HG03575 (cell line): ENCODE data around the gene HOMER1.

ENCODE experiments used
- ATAC-seq: cut with Tn5 transposase; IDR thresholded peaks from one replicate; pipeline ENCODE4 v1.9.1; 2021; ENCODE audit not compliant: unreplicated experiment, insufficient number of reproducible peaks, low FRiP score; ENCODE audit errors: extremely low read depth

HOMER1 gene

DNA sequence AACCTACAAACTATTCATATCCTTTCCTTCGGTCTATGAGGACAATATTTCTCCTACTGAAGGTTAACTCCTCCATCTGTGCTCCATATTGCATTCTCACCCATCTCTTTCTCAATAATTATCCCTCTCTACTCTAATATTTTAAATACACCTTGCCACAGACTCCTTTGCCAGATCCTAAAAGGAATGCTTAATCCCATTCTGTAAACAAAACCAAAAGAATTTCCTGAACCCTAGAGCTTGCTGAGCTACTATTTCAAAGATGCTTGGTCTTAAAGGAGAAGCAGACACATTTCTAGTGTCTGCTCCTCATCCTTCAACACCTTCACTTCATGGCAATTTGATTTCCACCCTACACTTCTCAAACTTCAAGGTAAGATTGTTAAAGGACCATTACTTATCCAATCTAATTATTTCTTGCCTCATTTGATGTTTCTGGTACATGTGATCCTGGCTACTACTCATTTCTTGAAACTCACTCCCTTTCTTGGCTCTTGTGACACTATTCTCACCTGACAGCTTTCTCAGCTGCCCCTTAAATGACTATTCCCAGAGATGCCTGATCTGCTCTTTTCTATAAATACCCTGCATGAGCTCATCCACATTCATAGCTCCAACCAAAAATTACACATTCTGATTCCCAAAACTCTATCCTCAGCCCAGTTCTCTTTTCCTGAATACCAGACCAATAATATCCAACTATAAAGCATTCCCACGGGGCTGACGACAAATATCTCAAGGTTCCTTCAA is 20.2 kb downstream of the HOMER1 start:
- no peak for ATAC-seq

DNA sequence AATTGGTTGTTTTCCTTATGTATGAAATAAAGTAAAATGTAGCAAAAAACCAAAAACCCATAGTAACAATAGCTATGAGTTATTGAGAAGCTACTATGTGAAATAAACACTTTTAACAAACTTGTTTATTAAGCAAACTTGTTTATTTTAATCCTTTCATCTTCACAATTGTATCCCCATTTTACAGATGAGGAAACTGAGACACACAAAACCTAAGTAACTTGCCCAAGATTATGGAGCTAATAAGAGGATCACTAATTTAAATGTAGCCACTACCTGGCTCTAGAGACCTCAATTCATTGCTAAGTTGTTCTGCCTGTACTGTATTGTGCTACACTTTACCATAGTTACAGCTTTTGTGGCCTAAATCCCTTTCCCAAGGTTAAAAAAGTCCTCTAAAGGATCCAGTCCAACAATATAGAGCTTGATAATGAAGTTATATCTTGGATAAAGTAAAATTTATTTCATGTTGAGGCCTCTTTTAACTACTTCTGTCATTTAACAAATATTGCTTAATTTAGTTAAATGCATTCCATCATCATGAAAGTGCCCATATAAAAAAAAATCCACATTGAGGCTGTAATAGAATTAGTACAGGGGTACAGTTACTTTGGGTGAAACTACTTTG is 22.1 kb downstream of the HOMER1 start:
- ATAC-seq: no peak

DNA sequence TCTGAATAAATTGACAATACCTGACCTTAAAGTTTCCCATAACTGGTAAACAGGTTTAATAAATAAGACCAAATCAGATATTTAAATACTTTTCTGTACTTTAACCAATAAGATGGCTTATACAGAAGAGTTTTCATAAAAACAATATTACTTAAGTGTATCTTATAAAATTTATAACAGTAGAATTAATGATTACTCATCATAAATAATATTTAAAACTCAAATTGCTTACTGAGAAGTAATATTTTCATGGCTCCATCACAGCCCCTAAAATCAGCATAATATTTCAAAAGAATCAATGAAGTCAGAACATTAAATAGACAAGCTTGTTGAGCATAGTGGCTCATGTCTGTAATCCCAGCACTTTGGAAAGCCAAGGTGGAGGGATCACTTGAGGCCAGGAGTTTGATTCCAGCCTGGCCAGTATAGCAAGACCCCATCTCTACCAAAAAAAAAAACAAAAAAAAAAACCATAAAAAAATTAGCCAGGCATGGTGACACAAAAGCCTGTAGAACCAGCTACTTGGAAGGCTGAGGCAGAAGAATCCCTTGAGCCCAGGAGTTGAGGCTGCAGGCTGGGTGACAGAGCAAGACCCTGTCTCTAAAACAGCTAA is 23.5 kb downstream of the HOMER1 start:
- no peak for ATAC-seq

DNA sequence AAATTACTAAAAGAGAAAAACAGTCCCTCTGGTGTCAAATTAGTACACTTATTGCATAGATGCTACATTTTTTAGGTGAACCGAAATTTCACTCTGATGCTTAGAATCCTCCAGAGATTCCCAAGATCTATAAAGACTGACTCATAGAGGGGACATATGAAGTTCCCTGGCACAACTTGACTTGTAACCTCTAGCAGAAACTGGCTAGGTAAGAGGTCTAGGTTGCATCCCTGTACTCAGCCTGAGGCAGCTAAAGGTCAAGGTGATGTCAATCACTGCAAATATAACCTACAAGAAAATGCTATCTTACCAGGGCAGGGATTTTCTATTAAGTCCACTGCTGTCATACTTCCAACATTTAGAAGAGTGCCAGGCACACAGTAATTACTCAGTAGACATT is 24.2 kb downstream of the HOMER1 start:
- ATAC-seq: no peak

DNA sequence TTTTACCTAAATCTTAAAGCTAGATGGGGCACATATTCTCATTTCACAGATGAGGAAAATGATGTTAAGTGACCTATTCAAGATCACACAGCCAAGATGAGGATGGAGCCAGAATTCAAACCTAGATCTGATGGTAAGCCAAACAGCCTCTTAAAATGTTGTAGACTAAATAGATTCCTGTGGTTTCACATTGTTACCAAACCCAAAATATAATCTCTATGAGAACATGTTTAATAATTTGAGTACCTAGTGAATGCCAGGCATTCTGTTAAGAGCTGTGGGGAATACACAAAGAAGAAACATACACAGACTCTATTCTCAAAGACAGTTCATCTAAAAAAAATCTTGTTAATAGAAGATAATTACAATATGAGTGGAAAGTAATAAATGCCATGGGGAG is 25.2 kb downstream of the HOMER1 start:
- no peak for ATAC-seq

DNA sequence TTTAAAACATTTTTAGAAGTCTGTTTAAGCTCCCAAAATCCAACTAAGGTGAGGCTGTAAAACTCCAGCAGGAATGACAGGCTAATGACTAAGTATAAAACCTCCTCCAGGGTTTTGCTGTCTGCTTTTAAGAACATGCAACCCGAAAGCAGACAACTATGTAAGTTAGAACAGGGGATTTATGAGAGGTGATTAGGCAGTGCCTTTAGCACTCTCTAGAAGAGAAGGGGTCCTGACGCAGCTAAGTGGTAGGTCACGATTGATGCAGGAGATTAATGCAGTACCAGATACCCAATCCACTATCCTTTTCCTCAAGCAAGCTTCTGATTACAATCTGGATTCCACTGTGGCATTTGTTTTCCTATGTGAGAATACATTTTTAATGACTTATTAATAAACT is 25.9 kb downstream of the HOMER1 start:
- no peak for ATAC-seq

DNA sequence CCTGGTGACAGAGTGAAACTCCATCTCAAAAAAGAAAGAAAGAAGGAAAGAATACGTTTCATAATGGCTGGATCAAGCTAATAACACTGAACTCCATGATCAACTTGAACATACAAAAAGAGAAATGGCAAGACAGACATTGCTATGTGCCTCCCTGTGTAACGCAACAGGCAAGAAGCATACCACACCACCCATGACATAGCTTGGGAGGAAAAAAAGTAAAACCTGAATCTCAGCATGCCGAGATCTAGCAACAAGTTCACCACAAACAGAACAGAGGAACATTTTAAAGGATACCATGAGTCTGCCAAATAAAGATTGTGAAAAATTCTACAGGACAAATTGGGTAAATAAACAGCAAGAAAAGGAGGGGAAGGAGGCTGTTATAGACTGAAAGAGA is 26.7 kb downstream of the HOMER1 start:
- ATAC-seq: no peak

DNA sequence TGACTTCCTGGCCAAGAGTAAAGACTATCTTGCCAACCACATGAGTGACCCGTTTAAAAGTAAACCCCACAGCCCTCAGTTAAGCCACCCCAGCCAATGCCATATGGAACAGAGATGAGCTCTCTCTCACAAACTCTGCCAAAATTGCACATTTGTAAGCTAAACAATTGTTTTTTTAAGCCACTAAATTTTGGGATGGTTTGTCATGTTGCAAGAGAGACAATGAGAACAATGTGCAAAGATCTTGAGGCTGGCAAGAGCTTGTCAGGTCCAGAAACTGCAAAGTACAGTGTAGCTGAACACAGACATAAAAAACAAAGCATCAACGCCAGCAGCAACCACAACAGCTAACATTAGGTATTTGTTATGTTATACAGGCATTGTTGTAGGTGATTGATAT is 27.8 kb downstream of the HOMER1 start:
- ATAC-seq: no peak

DNA sequence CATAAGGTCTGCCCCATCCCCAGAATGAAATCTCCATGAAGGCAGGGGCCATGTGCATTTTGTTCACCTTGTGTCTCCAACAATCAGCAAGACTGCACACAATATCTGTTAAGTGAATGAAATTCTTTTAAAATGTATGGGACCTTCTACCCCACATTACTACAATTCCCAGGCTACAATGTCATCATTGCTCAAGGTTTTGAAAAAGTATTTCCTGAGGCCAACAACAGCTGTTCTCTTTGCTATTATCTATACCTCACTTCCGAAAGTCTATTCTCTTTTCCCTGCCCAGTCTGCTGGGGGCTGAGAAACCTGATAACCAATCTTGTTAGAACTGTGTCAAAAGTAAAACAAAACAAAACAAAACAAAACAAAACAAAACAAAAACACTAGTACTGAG is 29.2 kb downstream of the HOMER1 start:
- ATAC-seq: no peak

DNA sequence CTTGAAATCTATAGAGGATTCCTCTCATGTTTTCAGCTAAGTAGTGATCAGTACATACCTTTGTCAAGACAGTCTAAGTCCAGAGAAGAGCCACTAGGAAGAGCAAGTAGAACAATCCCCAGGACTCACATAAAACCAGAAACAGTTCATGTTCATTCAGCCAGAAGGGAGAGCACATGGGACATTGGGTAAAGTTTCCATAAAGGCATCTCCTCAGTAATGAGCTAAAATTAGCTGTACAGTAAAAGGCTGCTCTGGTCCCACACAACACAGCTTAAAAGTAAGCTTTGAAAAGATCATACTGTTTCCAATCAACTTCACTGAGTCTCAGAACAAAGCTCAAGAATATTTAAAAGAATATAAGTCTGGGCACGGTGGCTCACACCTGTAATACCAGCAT is 32.4 kb downstream of the HOMER1 start:
- ATAC-seq: no peak

DNA sequence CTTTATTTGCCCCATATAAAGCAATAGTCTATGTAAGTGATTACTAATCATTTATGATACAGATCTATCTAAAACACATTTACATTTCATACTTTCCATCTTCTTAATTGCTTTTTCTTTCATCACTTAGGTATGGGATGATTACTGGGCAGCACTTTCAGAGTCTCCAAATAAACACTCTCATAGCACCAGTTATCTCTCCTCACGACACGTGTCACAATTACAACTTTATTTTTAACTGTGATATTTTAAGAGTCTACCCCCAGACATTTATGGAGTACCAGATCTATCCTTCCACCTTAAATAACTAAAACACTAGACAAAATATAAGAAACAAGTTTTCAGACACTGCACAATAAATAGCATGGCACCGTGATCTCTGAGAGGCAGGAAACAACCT is 32.9 kb downstream of the HOMER1 start:
- ATAC-seq: no peak

DNA sequence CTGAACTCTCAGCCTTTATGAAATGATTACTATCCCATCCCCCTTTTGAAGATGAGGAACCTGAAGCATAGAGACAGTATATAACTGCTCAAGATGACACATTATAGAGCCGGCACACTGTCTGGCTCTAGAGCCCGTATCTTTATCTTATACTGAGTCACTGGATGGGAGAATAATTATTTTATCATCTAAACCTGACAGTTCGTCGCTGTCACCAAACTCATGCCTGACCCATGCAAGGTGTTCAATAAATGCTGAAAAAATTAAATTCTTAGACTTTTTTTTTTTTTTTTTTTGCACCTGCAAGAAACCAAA is 38.8 kb downstream of the HOMER1 start:
- no peak for ATAC-seq

DNA sequence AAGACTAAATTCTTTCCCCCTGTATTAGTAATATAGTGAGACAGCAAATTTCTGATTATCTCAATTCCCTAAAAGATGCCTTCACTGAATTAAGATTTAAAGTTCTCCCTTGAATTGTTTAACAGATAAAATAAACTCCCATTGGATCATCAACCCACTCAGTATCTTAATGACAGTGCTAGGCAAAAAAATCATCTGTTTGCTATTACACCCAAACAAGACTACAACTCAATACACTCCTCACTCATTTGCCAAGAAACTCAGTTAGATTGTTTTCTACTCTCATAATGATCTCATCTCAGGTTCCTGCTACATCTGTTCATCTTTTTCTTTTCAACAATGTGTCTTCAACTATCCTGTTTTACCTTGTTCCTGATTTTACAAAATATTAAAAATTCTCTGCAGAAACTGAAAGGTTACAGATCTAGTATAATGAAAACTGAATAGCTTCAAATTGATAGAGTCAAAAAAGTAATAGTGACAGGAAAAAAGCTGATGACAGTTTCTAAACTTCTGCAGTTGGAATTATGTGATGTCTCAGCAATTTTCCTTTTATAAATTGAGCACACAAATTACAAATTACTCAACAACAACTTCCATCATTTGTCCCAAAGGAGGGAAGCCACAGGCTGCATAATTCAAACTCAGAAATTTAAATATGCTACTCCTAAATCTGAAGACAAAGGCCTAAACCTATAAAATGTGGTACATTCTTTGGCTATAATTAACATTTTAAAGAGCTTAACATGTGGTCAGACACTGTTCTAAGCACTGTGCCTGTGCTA is 39.4 kb downstream of the HOMER1 start:
- ATAC-seq: no peak

DNA sequence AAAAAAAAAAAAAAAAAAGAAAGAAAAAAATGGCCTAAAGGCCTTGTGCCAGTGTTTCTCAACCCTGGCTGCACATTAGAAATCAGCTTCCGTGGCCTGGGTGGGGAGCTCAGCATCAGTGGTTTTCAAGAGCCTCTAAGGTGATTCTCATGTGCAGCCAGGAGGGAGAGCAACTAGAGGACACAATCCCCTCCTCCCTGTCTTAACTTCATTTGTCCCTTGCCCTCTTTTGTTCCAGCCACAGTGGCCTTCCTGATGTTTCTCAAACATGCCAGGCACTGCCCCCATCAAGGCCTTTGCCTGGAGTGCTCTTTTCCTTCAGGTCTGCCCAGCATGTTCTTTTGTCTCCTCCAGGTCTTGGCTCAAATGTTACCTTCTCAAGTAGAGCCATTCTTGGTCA is 42.4 kb downstream of the HOMER1 start:
- ATAC-seq: no peak

DNA sequence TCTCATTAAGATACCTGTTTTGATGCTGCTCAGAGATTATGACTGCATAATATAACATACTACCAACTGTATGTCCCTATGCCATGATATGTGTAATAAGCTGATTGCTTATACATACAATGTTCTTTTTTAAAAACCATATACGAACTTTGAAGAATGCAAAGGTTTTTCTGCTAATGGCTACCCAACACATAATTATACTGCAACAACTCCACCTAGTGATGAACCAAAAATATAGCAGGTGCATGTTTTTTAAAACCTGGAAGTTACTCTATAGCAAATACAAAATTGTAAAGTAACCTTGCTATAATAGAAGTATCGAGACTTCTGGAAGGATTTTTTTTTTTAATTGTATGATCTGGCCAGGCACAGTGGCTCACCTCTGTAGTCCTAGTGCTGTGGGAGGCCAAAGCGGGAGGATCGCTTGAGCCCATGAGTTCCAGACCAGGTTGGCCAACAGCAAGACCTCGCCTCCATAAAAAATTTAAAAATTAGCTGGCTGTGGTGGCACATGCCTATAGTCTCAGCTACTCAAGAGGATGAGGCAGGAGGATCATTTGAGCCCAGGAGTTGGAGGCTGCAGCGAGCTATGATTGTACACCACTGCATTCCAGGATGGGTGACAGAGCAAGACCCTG is 49.1 kb downstream of the HOMER1 start:
- no peak for ATAC-seq

DNA sequence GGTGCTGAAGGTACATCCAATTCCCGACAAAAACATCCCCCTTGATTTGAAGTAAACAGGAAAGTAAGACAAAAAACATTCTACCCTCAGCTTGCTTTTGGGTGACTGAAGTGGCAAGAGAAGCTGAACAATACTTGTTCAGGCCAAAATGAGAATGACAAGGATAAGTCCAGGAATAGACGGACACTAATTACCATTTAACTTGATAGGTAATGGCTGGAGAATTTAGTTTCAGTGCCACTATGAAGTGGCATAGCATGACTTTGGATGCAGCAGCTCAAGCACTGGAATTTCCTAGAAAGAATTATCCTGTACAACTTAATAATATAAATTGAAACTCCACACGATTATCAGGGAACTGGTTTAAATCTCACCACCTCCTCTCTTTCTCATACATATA is 49.7 kb downstream of the HOMER1 start:
- ATAC-seq: no peak

DNA sequence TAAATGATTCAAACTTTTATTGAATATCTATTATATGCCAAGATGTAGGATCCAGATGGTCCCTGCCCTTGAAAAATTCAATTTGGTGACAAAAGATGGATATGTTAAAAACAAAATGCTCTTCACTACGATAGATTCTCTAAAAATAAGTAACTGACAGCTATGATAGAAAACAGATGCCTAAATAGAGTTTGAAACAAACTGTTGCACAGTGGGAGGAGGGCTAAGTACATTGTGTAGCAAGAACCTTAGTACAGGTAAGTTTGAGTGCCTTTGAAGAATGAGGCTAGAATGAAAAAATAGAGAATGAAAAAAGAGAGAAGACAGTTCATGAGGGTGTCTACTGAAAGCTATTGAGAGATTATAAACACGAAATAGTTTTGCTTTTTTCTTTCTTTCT is 54.3 kb downstream of the HOMER1 start:
- no peak for ATAC-seq

DNA sequence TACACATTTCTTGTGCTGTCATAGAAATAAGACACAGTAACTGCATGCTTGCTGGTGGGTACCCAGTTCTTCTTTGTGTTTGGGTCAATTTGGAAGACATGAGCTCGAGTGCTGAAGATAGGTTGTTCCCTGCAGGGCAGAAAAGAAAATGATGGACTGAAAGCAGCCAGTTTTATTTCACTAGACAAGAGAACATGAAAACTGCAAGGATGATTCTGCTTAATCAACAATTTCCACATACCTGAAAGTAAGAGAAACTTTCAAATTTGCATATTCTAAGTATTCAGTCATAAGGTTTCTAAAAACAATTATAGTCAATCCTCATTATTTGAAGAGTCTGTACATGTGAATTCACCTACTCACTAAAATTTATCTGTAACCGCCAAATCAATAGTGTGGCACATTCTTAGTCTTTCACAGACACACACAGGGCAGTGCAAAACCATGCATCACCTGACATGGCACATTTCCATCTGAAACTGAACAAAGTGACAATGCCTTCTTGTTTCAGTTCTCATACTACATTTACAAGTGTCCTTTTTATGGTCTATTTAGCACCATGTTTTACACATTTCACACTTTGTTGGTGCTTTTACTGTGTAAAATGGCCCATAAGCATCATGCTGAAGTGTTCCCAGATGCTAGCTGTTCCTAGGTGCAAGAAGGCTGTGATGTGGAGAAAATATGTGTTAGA is 56.9 kb downstream of the HOMER1 start:
- no peak for ATAC-seq

DNA sequence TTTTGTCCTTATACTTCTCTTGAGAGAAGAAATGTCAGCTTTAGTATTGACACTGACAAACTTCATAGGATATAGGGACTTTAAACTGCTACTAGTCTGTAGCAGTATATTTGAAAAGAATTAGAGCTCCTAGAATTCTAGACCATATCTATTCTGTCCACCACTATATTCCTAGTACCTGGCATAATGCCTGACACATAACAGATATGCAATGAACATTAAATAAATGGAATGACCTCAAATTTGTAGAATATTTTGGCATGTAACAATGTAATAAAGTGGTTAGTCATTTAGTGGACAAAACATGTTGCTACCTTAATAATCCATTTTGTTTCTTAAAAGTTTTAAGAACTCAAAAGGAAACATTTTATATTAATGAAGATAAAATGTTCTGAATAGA is 57.5 kb downstream of the HOMER1 start:
- ATAC-seq: no peak
